ENCODE data around the gene SLC30A4.

GRCh38 chr15:45496658-45497057 lies 25.9 kb downstream of the SLC30A4 start:
- TF ChIP-seq CTCF (IDR thresholded peaks at IDR 0.05), result no peak
- no peak for TF ChIP-seq EZH2 (IDR thresholded peaks at IDR 0.05; ENCODE audit: borderline replicate concordance, insufficient read depth, low read depth, low read length, poor library complexity, severe bottlenecking)

Data from B cell (primary cell).